HS-5 (cell line): ENCODE results near the gene MPP2.
"Not testable (repeated sequence)": the region's sequence is repeated elsewhere in the genome, so short reads cannot be mapped to it uniquely, and the experiment has no call there.

ENCODE experiments used
- DNase-seq: peaks from one replicate; pipeline ENCODE4 v3.0.0-alpha.2; 2012; ENCODE audit warnings: low read depth

MPP2 gene

DNA sequence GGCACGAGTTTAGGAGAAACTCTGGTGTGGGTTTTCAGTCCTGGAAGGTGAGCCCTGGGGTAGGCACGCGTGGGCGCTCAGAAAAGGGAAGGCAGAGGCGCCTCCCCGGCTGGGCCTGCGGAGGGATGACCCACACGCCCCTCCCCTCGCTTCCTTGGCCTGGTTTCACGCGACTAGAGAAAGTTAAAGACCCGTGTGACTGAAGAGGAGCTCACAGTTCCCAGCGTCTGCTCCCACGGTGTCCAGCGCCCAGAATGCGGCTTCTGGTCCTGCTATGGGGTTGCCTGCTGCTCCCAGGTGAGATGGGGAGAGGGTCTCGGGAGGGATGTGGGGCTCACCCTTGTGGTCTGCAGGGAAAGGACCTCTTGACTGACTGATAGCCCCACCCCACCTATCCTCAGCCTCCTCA is 60.4 kb downstream of the MPP2 start, which contains the start of gene CD300LG:
Gene CD300LG (plus strand): TSS at position 214 of the 409 bp plus-strand sequence. CDS start 41 bp downstream, at position 255.
- DNase-seq = no peak

GRCh38 chr17:43846221-43846712 is 61.1 kb downstream of the MPP2 start:
- peak; percentile 8 for DNase-seq

DNA sequence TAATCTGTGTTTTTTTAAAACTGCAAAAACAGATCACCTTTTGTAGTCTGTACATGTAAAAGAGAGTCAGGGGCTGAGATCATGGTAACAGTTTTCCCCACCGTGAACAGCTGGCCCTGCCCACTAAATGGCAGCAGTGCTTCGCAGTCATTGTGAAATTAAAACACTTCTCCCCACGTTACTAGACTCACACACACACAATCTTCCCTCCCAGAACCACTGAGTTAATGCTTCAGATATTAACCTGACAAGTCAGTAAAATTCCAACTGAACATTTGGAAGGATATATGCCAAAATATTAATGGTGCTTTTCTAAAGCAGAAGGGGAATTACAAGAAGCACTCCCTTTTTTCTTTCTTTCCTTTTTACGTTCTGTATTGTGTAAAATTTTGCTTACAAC is 61.6 kb downstream of the MPP2 start:
- DNase-seq = no peak

GRCh38 chr17:43844241-43844640 is 63.1 kb downstream of the MPP2 start:
- no peak for DNase-seq

- DNase-seq = no peak
Measured at GRCh38 chr17:43842975-43843325, 64.4 kb downstream of the MPP2 start.

GRCh38 chr17:43842091-43842974 is 65.0 kb downstream of the MPP2 start:
- DNase-seq = not testable (repeated sequence)

GRCh38 chr17:43841282-43841681 is 66.1 kb downstream of the MPP2 start:
- no peak for DNase-seq

DNA sequence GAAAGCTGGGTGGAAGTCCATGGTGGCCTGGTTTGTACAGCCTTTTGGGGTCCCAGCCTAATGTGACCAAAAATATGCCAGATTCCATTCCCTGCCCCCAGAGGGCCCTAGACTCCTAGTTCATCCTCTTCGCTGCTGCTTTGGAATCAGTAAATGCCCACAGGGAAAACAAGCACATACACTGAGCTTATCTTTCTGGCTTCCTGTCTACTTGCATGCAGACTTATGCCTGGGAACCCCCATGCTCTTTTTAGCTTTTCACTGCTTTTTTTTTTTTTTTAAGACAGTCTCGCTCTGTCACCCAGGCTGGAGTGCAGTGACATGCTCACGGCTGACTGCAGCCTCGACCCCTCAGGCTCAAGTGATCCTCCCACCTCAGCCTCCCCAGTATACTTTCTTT is 66.5 kb downstream of the MPP2 start:
- no peak for DNase-seq

DNA sequence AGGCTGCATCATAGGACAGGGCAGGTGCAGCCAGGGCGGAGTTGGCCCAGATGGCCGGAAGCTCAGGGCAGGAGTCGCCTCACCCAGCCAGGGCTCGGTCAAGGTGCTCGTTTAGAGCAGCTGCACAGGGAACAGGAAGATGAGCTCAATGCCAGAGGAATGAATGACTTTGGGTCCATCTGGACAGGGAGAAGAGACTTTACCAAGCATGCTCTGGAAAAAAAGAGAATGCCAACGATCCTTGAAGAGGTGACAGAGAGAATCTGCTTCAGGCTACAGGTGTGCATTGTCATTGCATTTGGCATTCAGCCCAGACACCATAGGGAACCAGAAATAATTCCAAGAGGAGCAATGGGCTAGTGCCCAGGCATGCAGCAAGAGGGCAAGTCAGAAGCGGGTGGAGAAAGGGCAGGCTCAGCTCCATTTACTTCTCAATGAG is 67.6 kb downstream of the MPP2 start:
- DNase-seq = no peak

- no peak for DNase-seq
Measured at GRCh38 chr17:43834106-43834505, 73.2 kb downstream of the MPP2 start.

DNA sequence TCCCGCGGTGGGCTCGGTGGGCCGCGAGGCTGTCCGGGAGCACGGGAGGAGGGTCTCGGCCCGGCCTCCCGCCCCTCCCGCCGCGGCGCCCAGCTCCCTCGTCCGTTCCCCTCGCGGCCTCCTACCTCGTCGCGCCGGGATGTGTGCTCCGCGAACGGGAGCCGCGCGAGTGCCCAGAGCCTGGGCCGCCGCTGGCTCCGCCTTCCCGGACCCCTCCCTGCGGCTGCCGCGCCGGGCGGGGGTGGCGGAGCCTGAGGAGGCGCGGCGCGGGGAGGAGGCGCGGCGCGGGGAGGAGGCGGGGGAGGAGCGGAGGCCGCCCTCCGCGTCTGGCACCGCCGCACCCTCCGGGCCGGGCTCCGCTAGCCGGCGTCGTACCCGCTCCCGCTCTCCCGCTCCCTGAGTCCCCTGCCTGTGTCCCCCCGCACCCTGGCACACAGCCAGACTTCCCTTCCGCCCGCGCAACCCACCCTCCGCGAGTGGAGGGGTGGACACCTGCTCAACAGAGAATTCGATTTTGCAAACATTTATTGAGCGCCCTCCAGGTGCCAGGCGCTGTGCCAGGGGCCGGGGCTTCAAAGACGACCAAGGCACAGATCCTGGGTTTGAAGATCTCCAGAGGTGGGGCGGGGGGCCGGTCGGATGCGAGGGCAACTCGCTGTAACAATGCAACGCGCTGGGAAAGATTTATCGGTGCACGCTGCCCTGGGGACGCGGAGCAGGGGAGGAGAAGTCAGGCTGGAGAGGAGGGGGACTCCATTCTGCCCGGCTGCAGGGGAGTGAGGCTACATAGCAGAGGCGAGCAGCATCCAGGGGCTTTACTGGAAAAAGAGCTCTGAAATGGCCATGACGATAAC is 74.1 kb downstream of the MPP2 start, which contains the start of gene MPP3:
Gene MPP3 (minus strand): TSS at position 171 of the 854 bp plus-strand sequence. CDS start 1,240 bp downstream, outside the sequence.
- peak; percentile 10 for DNase-seq

DNA sequence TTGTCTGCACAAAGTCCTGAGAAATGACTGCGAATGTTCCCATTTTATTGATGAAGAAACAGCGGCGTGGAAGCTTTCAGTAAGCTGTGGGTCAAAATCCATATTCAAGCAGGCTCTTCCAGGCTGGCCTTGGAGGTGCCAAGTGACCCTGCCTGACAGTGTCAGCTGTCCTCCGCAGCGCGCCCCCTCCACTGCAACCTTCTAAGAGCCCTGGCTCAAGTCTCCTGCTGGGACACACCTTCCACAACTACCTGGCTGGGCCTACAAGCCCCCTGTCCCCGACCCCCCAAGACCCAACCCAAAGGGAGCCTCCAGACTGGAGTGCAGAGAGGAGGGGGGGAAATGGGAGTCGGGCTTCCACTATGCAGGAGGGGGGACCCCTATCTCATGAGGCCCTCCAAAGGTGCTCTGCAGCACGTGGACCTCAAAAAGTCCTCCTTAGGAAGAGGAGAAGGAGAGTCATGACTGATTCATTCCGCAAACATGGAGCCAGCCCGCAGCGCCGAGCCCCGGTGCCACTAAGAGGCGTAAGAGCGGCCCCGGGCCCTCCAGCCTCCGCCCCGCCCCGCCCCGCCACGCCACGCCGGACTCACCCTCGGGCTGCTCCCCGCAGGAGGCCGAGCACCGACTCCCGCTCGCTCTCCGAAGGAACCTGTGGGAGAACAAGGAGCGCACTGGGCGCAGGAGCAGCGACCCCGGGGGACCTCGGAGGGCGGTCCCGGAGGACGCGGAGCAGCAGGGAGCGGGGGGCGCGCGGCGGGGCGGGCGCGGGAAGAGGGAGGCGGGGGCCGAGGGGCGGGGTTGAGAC is 75.0 kb downstream of the MPP2 start:
- peak; percentile 45 for DNase-seq

DNA sequence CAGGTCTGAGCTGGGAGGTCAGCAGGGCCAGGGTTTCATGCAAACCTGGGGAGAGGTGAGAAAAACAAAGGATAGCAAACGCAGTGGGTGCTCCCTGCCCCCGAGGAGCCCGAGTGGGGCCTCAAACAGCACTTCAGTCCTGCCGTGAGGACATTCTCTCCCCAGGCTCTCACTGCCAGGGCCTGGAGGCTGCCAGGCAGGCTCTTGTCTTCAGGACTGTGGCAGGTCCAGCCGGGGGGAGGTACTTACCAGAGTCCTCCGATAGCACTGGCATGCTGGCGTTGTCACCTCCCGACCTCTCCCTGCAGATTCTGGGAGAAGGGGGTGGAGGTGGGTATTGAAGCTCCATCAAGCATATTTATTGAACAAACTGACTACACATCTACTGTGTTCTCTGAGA is 75.7 kb downstream of the MPP2 start:
- DNase-seq = no peak

GRCh38 chr17:43830510-43831140 is 76.7 kb downstream of the MPP2 start:
- DNase-seq = no peak

- DNase-seq = no peak
Measured at GRCh38 chr17:43829738-43830137, 77.6 kb downstream of the MPP2 start.

DNA sequence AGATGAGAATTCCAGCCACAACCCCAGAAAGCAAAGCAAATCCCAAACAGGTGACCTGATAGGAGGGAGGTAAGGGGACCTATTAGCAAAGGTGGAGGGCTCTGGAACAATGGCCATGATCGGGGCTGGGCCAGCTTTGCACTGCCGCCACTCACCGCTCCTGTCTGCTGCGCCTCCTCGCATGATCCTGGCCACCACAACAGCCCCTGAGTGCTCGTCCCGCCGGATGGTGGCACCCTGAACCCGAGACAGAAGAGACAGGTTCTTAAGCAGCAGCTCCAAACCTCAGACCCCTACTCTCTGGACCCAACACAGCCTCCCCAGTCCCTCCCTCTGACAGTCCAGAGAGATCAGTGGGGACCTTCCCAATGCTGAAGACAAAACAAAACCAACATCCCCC is 79.7 kb downstream of the MPP2 start:
- no peak for DNase-seq

DNA sequence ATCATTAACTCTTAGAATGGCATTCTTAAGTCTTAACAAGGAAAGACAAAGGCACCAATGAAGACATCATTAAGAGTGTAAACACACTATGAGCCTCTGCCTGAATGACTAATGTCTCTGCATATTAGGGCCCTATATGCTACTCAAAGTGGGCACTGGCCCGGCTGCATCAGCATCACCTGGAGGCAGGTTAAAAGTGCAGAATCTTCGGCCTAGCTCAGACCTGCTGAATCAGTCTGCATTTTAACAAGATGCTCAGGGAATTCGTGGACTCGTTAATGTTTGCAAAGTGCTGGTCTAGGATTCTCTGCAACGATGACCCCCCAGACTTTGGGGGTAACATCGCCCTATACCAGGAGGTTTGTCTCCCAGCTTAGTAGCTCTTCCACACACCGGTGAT is 81.1 kb downstream of the MPP2 start:
- no peak for DNase-seq

- no peak for DNase-seq
Measured at GRCh38 chr17:43825567-43825966, 81.8 kb downstream of the MPP2 start.
